ENCODE data around the gene CXCR1.

DNA sequence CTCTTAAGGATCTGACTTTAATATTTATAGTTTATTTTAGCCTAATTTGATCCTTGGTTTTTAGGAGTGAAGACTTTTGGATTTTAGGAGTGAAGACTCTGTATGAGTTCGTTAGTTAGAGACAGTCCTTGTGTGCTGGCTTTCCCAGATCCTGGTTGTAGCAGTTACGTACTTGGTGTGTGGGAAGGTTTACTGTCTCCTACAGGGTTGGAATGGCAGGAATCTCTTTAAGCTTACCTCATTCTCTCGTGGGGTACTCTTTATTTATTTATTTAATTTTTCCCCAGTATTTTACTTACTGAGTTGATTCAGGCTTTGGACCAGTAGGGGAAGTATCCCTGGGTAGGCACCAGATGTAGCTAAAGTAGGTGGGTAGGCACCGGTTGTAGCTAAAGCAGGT is 42.8 kb downstream of the CXCR1 start:
- TF ChIP-seq, protein P1, sequence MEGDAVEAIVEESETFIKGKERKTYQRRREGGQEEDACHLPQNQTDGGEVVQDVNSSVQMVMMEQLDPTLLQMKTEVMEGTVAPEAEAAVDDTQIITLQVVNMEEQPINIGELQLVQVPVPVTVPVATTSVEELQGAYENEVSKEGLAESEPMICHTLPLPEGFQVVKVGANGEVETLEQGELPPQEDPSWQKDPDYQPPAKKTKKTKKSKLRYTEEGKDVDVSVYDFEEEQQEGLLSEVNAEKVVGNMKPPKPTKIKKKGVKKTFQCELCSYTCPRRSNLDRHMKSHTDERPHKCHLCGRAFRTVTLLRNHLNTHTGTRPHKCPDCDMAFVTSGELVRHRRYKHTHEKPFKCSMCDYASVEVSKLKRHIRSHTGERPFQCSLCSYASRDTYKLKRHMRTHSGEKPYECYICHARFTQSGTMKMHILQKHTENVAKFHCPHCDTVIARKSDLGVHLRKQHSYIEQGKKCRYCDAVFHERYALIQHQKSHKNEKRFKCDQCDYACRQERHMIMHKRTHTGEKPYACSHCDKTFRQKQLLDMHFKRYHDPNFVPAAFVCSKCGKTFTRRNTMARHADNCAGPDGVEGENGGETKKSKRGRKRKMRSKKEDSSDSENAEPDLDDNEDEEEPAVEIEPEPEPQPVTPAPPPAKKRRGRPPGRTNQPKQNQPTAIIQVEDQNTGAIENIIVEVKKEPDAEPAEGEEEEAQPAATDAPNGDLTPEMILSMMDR (IDR thresholded peaks at IDR 0.05): no peak
- no peak for TF ChIP-seq POLR2A (IDR thresholded peaks at IDR 0.05)

Data from adrenal gland (tissue), 5 donors.